Measurements from ENCODE around the gene ZNRF1. TPM values are rescaled to one million over a fixed set of nuclear protein-coding genes. Genes with fewer than 3 reads are reported as not detected.

The ZNRF1 gene
- total and polyA plus RNA-seq, 2 donors (not counting 1 experiment from before 2014, with no cell fraction given), result 0.27 to 0.76 TPM

- Histone ChIP-seq H2AFZ (ENCODE audit: insufficient read depth, low read depth, low read length, poor library complexity, severe bottlenecking) (peak overlapping the region; percentile 6), H3K4me2 (replicated peaks; ENCODE audit: low read depth, low read length, poor library complexity, severe bottlenecking) (peak overlapping the region; percentile 37), H3K4me1 (ENCODE audit: control insufficient read depth in 2 of 2, insufficient read depth in 2 of 2, low read length in 2 of 2) (peaks cover 11 to 21% of the 10 kb centered on the region in 2 donors), H3K4me3 (ENCODE audit: control extremely low read depth in 1 of 5, extremely low read depth in 1 of 5, insufficient read depth in 1 of 5, low read depth in 2 of 5, low read length in 4 of 5) (no peak overlapping the region), H4K20me1 (ENCODE audit: control insufficient read depth, insufficient read depth, low read length, poor library complexity, severe bottlenecking) (no peaks in the 10 kb centered on the region), H3K36me3 (replicated peaks in 1 of 2; ENCODE audit: control extremely low read depth in 1 of 2, control insufficient read depth in 1 of 2, extremely low read depth in 1 of 2, insufficient read depth in 2 of 2, low read length in 1 of 2) (no peaks in the 10 kb centered on the region), H3K9me3 (ENCODE audit: control extremely low read depth in 1 of 3, control insufficient read depth in 2 of 3, insufficient read depth in 1 of 3, low read length in 2 of 3) (peaks cover 0 to 6% (median 0%) of the 10 kb centered on the region in 3 donors), H3K27ac (ENCODE audit: low read length in 2 of 2) (no peak overlapping the region), H3K27me3 (replicated peaks in 1 of 4; ENCODE audit: control extremely low read depth in 1 of 4, control insufficient read depth in 3 of 4, insufficient read depth in 4 of 4, low read length in 3 of 4) (peaks cover 0 to 34% (median 15%) of the 10 kb centered on the region in 4 experiments), H3K79me2 (ENCODE audit: control insufficient read depth, insufficient read depth, low read length) (no peaks in the 10 kb centered on the region), H3K9ac (ENCODE audit: low read length) (no peak overlapping the region)
- POLR2A ChIA-PET, result no interaction called here
- DNase-seq, result no peak
- peaks cover 8% of the 10 kb centered on the region for H3K4me1 Mint-ChIP-seq
- WGBS (ENCODE audit: insufficient coverage), result 100% methylated on average over 1 of the region's 7 CpGs
- CTCF ChIA-PET, result no interaction called here
- intact Hi-C loops (cut with micrococcal nuclease), result no loop called here
- ATAC-seq (ENCODE audit: low read depth), result no peak
- no peak overlapping the region for H3K4me3 Mint-ChIP-seq
- H3K27ac Mint-ChIP-seq, result no peak overlapping the region
- TF ChIP-seq EZH2 (IDR thresholded peaks at IDR 0.05; ENCODE audit: borderline replicate concordance, insufficient read depth, low read depth, low read length, poor library complexity, severe bottlenecking) (no peak), CTCF (IDR thresholded peaks at IDR 0.05) (no peak)
- no peaks in the 10 kb centered on the region for H3K9me3 Mint-ChIP-seq (ENCODE audit: insufficient read depth)
- peaks cover 35% of the 10 kb centered on the region for H3K27me3 Mint-ChIP-seq
These were observed 66.8 kb downstream of the ZNRF1 start for GRCh38 chr16:75065521-75066149.

DNA sequence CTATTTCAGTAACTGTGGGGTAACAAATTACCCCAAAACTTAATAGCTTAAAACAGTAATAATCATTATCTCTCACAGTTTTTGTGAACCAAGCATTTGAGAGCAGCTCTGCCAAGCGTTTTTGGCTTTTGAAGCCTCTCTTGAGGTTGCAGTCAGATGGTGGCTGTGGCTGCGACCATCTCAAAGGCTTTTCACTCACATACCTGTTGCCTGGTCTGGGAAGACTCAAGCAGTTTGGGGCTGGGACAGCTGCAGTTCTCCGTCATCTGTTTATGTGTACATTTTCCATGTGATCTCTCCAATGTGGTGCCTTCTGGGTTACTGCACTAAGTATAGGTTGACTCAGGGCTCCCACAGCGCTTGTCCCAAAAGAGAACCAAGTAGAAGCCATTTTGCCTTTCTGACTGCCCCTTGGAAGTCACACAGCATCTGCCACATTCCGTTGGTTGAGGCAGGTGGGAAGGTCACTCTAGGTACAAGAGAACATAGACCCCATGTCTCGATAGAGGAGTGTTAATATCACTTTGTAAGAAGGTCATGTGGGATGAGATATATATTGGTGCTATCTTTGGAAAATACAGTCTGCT, 68.1 kb downstream of the ZNRF1 start:
- H3K4me3 Mint-ChIP-seq, result no peak overlapping the region
- H3K27ac ChIP-seq (ENCODE audit: low read length in 2 of 2), result no peak overlapping the region
- H3K27me3 ChIP-seq (replicated peaks in 1 of 4; ENCODE audit: control extremely low read depth in 1 of 4, control insufficient read depth in 3 of 4, insufficient read depth in 4 of 4, low read length in 3 of 4), result peaks cover 0 to 46% (median 16%) of the 10 kb centered on the region in 4 experiments
- H3K4me1 ChIP-seq (ENCODE audit: control insufficient read depth in 2 of 2, insufficient read depth in 2 of 2, low read length in 2 of 2), result peaks cover 11 to 21% of the 10 kb centered on the region in 2 donors
- no peaks in the 10 kb centered on the region for H3K79me2 ChIP-seq (ENCODE audit: control insufficient read depth, insufficient read depth, low read length)
- H3K4me3 ChIP-seq (ENCODE audit: control extremely low read depth in 1 of 5, extremely low read depth in 1 of 5, insufficient read depth in 1 of 5, low read depth in 2 of 5, low read length in 4 of 5), result no peak overlapping the region
- intact Hi-C loops (cut with micrococcal nuclease), result no loop called here
- no peak for DNase-seq
- ChIA-PET POLR2A (no interaction called here), CTCF (no interaction called here)
- no peak overlapping the region for H2AFZ ChIP-seq (ENCODE audit: insufficient read depth, low read depth, low read length, poor library complexity, severe bottlenecking)
- TF ChIP-seq EZH2 (IDR thresholded peaks at IDR 0.05; ENCODE audit: borderline replicate concordance, insufficient read depth, low read depth, low read length, poor library complexity, severe bottlenecking) (no peak), CTCF (IDR thresholded peaks at IDR 0.05) (no peak)
- H3K27ac Mint-ChIP-seq, result no peak overlapping the region
- no peak overlapping the region for H3K4me2 ChIP-seq (replicated peaks; ENCODE audit: low read depth, low read length, poor library complexity, severe bottlenecking)
- H3K4me1 Mint-ChIP-seq, result peaks cover 8% of the 10 kb centered on the region
- no peaks in the 10 kb centered on the region for H3K36me3 ChIP-seq (replicated peaks in 1 of 2; ENCODE audit: control extremely low read depth in 1 of 2, control insufficient read depth in 1 of 2, extremely low read depth in 1 of 2, insufficient read depth in 2 of 2, low read length in 1 of 2)
- peaks cover 35% of the 10 kb centered on the region for H3K27me3 Mint-ChIP-seq
- H3K9me3 Mint-ChIP-seq (ENCODE audit: insufficient read depth), result no peaks in the 10 kb centered on the region
- ATAC-seq (ENCODE audit: low read depth), result no peak
- no peak overlapping the region for H3K9ac ChIP-seq (ENCODE audit: low read length)
- peaks cover 0 to 14% (median 0%) of the 10 kb centered on the region in 3 donors for H3K9me3 ChIP-seq (ENCODE audit: control extremely low read depth in 1 of 3, control insufficient read depth in 2 of 3, insufficient read depth in 1 of 3, low read length in 2 of 3)
- 96% methylated on average over 4 of the region's 6 CpGs for WGBS (ENCODE audit: insufficient coverage)
- H4K20me1 ChIP-seq (ENCODE audit: control insufficient read depth, insufficient read depth, low read length, poor library complexity, severe bottlenecking), result no peaks in the 10 kb centered on the region

All from B cell (primary cell).